ENCODE results near the gene PTPRE. TPM values are rescaled to one million over a fixed set of nuclear protein-coding genes. Genes with fewer than 3 reads are reported as not detected.

PTPRE gene
- total and polyA plus RNA-seq, 10 of the 15 experiments (the other 5 are each of a cell fraction or from before 2014, with no cell fraction given): 2.9 to 7.6 (median 5.8) TPM

GRCh38 chr10:128044186-128044585, 137.3 kb downstream of the PTPRE start:
- FAIRE-seq (no peak), ATAC-seq (no peak), DNase-seq (ENCODE audit: low read depth, low spot score) (no peak)
- H3K9ac ChIP-seq (ENCODE audit: control insufficient read depth, insufficient read depth, low read length): no peak overlapping the region
- no peak overlapping the region for H2AFZ ChIP-seq (ENCODE audit: control insufficient read depth, low read depth, low read length)
- SMC1A ChIA-PET (ENCODE audit: uncharacterized antibody, unreplicated experiment): interaction anchor here (1.3 to 3.0 kb wide), 6 partner anchors 8 to 25 kb away, joined by 3 to 7 read pairs (median 6); no protein-coding TSS in a partner anchor
- no peaks in the 10 kb centered on the region for H3K36me3 ChIP-seq (ENCODE audit: control insufficient read depth in 2 of 2, insufficient read depth in 2 of 2, low read length in 1 of 2)
- POLR2A ChIA-PET: interaction anchor here (0.6 to 1.0 kb wide), 2 partner anchors 15 to 20 kb away, joined by 3 to 4 read pairs; no protein-coding TSS in a partner anchor
- no peaks in the 10 kb centered on the region for H3K27me3 ChIP-seq (replicated peaks in 1 of 2; ENCODE audit: control insufficient read depth in 2 of 2, insufficient read depth in 2 of 2, low read length in 1 of 2)
- H3K4me3 ChIP-seq: no peak overlapping the region
- peaks cover 7% of the 10 kb centered on the region for H3K79me2 ChIP-seq (ENCODE audit: control insufficient read depth, insufficient read depth, low read length)
- intact Hi-C loops (cut with micrococcal nuclease; ENCODE audit: unreplicated experiment): no loop called here
- BruUV-seq (replicated peaks): no TSS peak
- CTCF ChIA-PET: interaction anchor here (1.7 to 5.9 kb wide), 2 partner anchors 9 to 34 kb away, joined by 4 to 52 read pairs; no protein-coding TSS in a partner anchor
- RAD21 ChIA-PET (ENCODE audit: unreplicated experiment): interaction anchor here (1.0 to 2.3 kb wide), 4 partner anchors 8 to 25 kb away, joined by 4 to 7 read pairs (median 6); no protein-coding TSS in a partner anchor
- in situ Hi-C loops (cut with MboI): no loop called here
- peaks cover 20% of the 10 kb centered on the region for H3K4me1 ChIP-seq (ENCODE audit: control insufficient read depth, insufficient read depth, low read length)
- WGBS (ENCODE audit: insufficient coverage, insufficient replicate concordance, low lambda C conversion rate, missing lambda C conversion rate): 67% methylated on average over 3 of the region's 3 CpGs
- no peaks in the 10 kb centered on the region for H3K9me3 ChIP-seq (replicated peaks; ENCODE audit: control insufficient read depth, insufficient read depth, low read length)
- no peaks in the 10 kb centered on the region for H4K20me1 ChIP-seq (ENCODE audit: control insufficient read depth, insufficient read depth)
- no peak overlapping the region for H3K27ac ChIP-seq (ENCODE audit: control insufficient read depth, insufficient read depth)
- no peak overlapping the region for H3K4me2 ChIP-seq (ENCODE audit: control insufficient read depth, insufficient read depth)
- TF ChIP-seq ZNF592 (IDR thresholded peaks at IDR 0.05) (no peak), BMI1 (IDR thresholded peaks at IDR 0.05; ENCODE audit: borderline replicate concordance) (no peak), PRDM15 (CRISPR knock-in tag; IDR thresholded peaks at IDR 0.05) (no peak), PAX8 (IDR thresholded peaks at IDR 0.05) (no peak), NFYB (IDR thresholded peaks at IDR 0.05; ENCODE audit: insufficient read depth, low read depth, low read length) (no peak), ZBTB11 (CRISPR knock-in tag; IDR thresholded peaks at IDR 0.05) (no peak), NR2C2 (IDR thresholded peaks at IDR 0.05; ENCODE audit: borderline replicate concordance, control insufficient read depth, insufficient read length, low read depth) (no peak), MAX (IDR thresholded peaks at IDR 0.05; ENCODE audit: low read depth, low read length) (no peak), SREBF1 (IDR thresholded peaks at IDR 0.05; ENCODE audit: low read length) (no peak), IRF3 (IDR thresholded peaks at IDR 0.05) (no peak), GABPA (IDR thresholded peaks at IDR 0.05; ENCODE audit: low read depth) (no peak)
